ENCODE data around the gene ADAM19.

The ADAM19 gene

DNA sequence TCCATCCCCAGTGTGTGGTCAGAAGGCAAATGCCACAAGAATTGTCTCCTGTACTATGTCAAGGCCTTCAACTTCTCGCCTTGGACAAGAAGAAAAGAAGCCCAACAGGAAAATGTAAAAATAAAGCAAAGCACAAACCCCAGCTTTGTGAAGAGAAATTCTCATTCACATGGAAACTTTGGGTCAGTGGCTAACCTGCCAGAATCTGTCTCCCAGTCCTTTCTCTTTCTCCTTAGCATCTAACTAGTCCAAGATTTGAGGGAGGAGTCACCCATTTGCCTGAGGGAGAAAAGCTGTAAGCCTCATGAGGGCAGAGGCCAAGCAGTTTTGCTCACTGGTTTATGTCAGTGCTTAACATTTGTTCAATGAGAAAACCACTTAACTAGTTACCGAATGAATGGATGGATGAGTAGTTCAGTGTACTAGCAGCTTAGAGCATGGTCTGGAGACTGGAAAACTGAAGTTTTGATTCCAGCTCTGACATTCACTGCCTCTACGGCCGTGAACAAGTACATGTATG, 36.0 kb downstream of the ADAM19 start:
- H3K36me3 ChIP-seq (ENCODE audit: control insufficient read depth, insufficient read depth, low read length) = peaks cover 26% of the 10 kb centered on the region
- no peak overlapping the region for H3K4me3 ChIP-seq (ENCODE audit: low read depth, low read length)
- no peaks in the 10 kb centered on the region for H3K9me3 ChIP-seq (ENCODE audit: control insufficient read depth, insufficient read depth, low read depth, low read length)
- H3K4me1 ChIP-seq (ENCODE audit: control insufficient read depth, insufficient read depth, low read length) = peaks cover 15% of the 10 kb centered on the region; the same call in 1 of the 2 replicates
- H3K9ac ChIP-seq (ENCODE audit: low read length) = no peak overlapping the region
- H3K27ac ChIP-seq (ENCODE audit: low read depth, low read length) = no peak overlapping the region
- H3K27me3 ChIP-seq (ENCODE audit: control insufficient read depth, insufficient read depth, low read length) = no peaks in the 10 kb centered on the region

DNA sequence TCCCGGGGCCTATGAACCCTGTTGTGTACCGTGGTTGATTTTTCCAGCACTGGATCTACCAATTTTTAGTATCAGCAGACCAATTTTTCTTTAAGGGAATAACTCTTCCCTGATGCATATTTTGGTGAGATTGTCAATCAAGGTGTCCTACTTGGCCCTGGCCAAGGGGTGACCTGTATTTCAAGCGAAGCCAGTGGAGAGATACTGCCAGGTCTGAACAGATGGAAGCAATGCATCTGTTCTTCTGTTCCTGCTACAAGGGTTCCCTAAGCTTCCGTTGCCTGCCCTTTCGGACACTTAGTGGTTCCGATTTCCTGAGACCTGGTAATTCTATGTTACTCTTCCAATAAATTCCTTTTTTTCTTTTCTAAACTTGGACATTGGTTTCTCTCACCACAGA, 37.3 kb downstream of the ADAM19 start:
- H3K36me3 ChIP-seq (ENCODE audit: control insufficient read depth, insufficient read depth, low read length) = peaks cover 35% of the 10 kb centered on the region
- no peaks in the 10 kb centered on the region for H3K9me3 ChIP-seq (ENCODE audit: control insufficient read depth, insufficient read depth, low read depth, low read length)

DNA sequence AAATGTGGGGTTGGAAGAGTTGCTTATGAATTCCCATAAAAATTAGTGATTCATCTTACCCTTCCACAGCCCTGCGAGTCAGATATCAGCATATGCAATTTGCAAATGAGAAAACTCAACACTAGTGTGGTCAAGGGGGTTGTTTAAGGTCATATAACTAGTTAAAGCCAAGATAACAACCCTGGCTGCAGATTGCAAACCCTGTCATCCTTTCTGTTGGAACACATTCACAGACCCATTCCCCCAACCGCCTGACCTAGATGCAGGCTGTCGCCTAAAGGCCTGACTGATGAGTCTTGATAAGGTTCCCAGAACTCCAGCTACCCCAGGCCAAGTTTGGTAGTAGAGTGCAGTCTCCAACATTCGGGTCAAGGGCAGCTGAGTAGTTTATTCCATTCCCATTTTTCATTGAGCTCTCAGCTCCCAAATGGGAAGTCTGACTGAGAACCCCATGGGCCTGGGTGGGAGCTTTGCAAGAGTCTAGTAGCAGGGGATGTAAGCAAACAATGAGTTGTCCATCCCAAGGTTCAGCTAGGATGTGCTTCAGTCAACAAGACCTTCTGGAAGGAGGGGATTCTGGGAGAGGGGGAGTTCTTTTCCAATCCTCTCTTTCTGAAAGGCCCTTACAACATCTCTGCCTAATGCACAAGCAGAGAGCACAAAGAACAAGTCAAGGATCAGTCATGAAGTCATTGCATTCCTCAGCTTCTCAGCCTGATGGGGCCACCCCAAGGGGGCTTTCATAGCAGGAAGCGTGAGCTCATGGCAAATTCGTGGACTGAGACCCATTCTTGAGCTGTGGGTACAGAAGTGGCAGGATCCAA, 40.3 kb downstream of the ADAM19 start:
- Histone ChIP-seq H3K9ac (ENCODE audit: low read length) (no peak overlapping the region), H3K27ac (ENCODE audit: low read depth, low read length) (no peak overlapping the region), H3K4me3 (ENCODE audit: low read depth, low read length) (no peak overlapping the region), H3K27me3 (ENCODE audit: control insufficient read depth, insufficient read depth, low read length) (no peaks in the 10 kb centered on the region), H3K9me3 (ENCODE audit: control insufficient read depth, insufficient read depth, low read depth, low read length) (no peaks in the 10 kb centered on the region), H3K36me3 (ENCODE audit: control insufficient read depth, insufficient read depth, low read length) (peaks cover 54% of the 10 kb centered on the region), H3K4me1 (ENCODE audit: control insufficient read depth, insufficient read depth, low read length) (no peaks in the 10 kb centered on the region; the same call in 1 of the 2 replicates)

More for the DNA sequence above, 37.3 kb downstream of the ADAM19 start:
- H3K27ac ChIP-seq (ENCODE audit: low read depth, low read length) = no peak overlapping the region
- no peak overlapping the region for H3K4me3 ChIP-seq (ENCODE audit: low read depth, low read length)
- peaks cover 15% of the 10 kb centered on the region; the same call in 1 of the 2 replicates for H3K4me1 ChIP-seq (ENCODE audit: control insufficient read depth, insufficient read depth, low read length)
- H3K27me3 ChIP-seq (ENCODE audit: control insufficient read depth, insufficient read depth, low read length) = no peaks in the 10 kb centered on the region
- H3K9ac ChIP-seq (ENCODE audit: low read length) = no peak overlapping the region

DNA sequence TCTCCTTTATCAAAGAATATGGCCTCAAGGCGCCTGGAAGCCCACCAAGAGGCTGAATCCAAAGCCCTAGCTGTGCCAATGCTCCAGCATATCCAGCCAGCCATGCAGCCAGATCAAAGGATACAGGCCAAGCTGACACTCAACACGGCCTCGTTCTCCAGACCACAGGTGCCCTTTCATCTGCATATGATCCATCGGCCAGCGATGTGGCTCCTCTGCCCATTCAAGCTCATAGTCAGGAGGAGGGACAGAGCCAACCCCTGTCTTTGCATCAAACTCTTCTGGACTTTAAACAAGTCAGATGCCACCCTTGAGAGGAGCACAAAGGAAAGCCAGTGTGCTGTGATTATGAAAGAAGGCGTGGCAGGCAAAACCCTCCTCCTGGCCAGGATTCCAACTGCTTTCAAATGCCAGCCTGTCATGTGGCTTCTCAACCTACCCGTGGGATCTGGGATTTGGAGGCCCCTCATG, 42.5 kb downstream of the ADAM19 start:
- H3K9ac ChIP-seq (ENCODE audit: low read length) = no peak overlapping the region
- no peak overlapping the region for H3K27ac ChIP-seq (ENCODE audit: low read depth, low read length)
- H3K4me1 ChIP-seq (ENCODE audit: control insufficient read depth, insufficient read depth, low read length) = peaks cover 5% of the 10 kb centered on the region; the same call in 1 of the 2 replicates
- H3K4me3 ChIP-seq (ENCODE audit: low read depth, low read length) = no peak overlapping the region
- no peaks in the 10 kb centered on the region for H3K9me3 ChIP-seq (ENCODE audit: control insufficient read depth, insufficient read depth, low read depth, low read length)
- H3K27me3 ChIP-seq (ENCODE audit: control insufficient read depth, insufficient read depth, low read length) = no peaks in the 10 kb centered on the region
- peaks cover 70% of the 10 kb centered on the region for H3K36me3 ChIP-seq (ENCODE audit: control insufficient read depth, insufficient read depth, low read length)

DNA sequence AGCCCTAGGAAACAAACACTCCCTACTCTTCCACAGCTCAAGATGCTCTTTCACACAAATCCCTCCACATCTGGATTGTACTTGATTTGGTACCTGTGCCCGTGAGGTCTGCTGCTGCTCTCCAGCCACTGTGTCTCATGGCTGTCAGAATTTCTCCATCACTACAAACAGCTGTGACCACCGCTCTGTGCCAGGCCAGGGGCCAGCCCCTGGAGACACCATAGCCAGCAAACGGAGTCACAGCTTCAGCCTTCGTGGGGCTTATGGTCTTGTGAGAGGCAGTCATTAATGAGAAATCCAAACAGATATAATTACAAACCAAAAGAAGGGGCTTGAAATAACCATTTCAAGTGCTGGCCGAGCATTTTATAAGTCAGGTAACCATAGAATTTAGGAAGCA, 43.6 kb downstream of the ADAM19 start:
- Histone ChIP-seq H3K4me3 (ENCODE audit: low read depth, low read length) (no peak overlapping the region), H3K9ac (ENCODE audit: low read length) (no peak overlapping the region), H3K36me3 (ENCODE audit: control insufficient read depth, insufficient read depth, low read length) (peaks cover 65% of the 10 kb centered on the region), H3K9me3 (ENCODE audit: control insufficient read depth, insufficient read depth, low read depth, low read length) (no peaks in the 10 kb centered on the region), H3K27me3 (ENCODE audit: control insufficient read depth, insufficient read depth, low read length) (no peaks in the 10 kb centered on the region), H3K4me1 (ENCODE audit: control insufficient read depth, insufficient read depth, low read length) (peaks cover 8% of the 10 kb centered on the region; the same call in 1 of the 2 replicates), H3K27ac (ENCODE audit: low read depth, low read length) (no peak overlapping the region)

DNA sequence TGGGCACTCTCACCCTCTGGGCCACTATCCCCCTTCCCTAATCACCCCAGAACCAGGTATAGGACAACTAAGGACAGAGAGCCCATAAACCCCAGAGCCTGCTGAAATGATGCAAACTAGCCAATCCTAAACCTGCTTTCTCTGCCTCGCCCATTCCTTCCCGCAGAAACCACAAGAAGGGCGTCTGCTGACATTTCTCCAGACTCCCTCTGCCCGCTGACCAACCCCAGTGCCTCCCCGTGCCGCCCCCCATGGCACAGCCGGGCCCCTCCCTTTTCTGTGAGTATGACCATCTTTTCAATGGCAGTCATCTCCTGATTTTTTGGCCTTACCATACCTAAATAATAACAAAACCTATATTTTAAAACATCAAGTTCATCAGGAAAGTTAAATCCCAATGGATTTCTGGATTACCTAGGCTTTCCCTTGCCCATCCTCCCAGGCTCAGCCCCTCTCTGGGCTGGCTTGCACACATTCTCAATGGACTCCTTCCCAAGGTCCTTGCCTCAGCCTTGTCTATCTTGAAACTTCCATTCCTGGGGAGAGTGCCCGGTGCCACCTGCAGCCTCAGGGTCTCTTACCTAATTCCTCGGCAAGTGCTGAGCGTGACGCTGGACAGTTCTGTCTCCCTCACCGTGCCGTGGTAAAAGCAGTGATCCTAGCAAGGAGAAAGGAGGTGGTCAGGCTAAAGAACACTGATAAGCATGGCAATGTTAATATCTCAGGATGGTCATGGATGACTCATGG, 45.2 kb downstream of the ADAM19 start:
- Histone ChIP-seq H3K36me3 (ENCODE audit: control insufficient read depth, insufficient read depth, low read length) (peaks cover 55% of the 10 kb centered on the region), H3K9ac (ENCODE audit: low read length) (no peak overlapping the region), H3K4me1 (ENCODE audit: control insufficient read depth, insufficient read depth, low read length) (peaks cover 8% of the 10 kb centered on the region; the same call in 1 of the 2 replicates), H3K27me3 (ENCODE audit: control insufficient read depth, insufficient read depth, low read length) (no peaks in the 10 kb centered on the region), H3K27ac (ENCODE audit: low read depth, low read length) (no peak overlapping the region), H3K4me3 (ENCODE audit: low read depth, low read length) (no peak overlapping the region), H3K9me3 (ENCODE audit: control insufficient read depth, insufficient read depth, low read depth, low read length) (no peaks in the 10 kb centered on the region)

DNA sequence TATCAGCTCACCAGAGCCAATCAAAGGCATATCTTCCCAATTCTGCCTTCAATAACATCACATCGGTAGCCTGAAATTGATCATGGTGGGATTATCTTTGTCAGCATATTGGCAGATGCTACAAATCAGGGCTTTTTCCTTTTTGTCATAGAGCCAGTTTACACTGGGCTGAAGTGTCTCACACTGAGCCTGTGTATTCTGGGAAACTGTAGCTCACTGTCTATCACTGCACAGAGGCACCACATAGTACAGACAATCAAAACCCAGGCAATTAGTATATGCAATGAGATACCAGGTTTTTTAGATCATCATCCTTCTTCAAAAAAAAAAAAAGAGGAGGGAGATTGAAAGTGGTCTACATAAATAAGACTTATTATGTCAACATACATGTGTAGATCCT, 46.6 kb downstream of the ADAM19 start:
- 0 out of 2 replicates have a peak, but pooled peaks cover 8% of the 10 kb centered on the region for H3K4me1 ChIP-seq (ENCODE audit: control insufficient read depth, insufficient read depth, low read length)
- H3K4me3 ChIP-seq (ENCODE audit: low read depth, low read length) = no peak overlapping the region
- no peaks in the 10 kb centered on the region for H3K9me3 ChIP-seq (ENCODE audit: control insufficient read depth, insufficient read depth, low read depth, low read length)
- no peak overlapping the region for H3K27ac ChIP-seq (ENCODE audit: low read depth, low read length)
- H3K9ac ChIP-seq (ENCODE audit: low read length) = no peak overlapping the region
- peaks cover 46% of the 10 kb centered on the region for H3K36me3 ChIP-seq (ENCODE audit: control insufficient read depth, insufficient read depth, low read length)
- no peaks in the 10 kb centered on the region for H3K27me3 ChIP-seq (ENCODE audit: control insufficient read depth, insufficient read depth, low read length)

DNA sequence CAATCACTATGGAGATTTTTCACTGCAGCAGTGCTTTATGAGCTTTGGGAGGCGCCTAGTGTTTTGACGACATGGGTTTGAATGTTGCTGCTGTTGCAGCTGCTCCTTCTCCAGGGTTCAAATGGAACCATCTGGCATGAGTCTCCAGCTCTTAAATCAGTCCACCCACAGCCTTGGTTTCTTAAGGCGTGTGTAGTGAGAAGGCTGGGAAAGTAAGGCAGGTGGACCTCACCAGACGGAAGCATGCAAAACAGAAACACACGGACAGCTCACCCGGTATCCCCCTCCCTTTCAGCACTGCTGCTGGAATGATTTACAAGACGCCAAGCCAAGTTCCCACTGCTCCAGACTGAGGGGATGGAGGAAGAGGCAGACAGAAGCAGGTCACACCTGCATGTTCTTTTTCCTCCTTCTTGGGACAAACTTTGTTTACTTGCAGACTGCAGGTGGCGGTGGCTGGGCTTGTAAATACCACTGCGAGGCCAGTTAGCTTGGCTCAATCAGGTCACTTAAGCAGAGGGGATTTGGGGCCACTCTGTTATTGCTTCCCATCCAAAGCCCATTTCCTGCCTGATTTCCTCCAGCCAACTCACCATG, 47.4 kb downstream of the ADAM19 start:
- Histone ChIP-seq H3K4me1 (ENCODE audit: control insufficient read depth, insufficient read depth, low read length) (0 out of 2 replicates have a peak, but pooled peaks cover 8% of the 10 kb centered on the region), H3K4me3 (ENCODE audit: low read depth, low read length) (no peak overlapping the region), H3K9ac (ENCODE audit: low read length) (no peak overlapping the region), H3K36me3 (ENCODE audit: control insufficient read depth, insufficient read depth, low read length) (peaks cover 41% of the 10 kb centered on the region), H3K27ac (ENCODE audit: low read depth, low read length) (no peak overlapping the region), H3K9me3 (ENCODE audit: control insufficient read depth, insufficient read depth, low read depth, low read length) (no peaks in the 10 kb centered on the region), H3K27me3 (ENCODE audit: control insufficient read depth, insufficient read depth, low read length) (no peaks in the 10 kb centered on the region)

DNA sequence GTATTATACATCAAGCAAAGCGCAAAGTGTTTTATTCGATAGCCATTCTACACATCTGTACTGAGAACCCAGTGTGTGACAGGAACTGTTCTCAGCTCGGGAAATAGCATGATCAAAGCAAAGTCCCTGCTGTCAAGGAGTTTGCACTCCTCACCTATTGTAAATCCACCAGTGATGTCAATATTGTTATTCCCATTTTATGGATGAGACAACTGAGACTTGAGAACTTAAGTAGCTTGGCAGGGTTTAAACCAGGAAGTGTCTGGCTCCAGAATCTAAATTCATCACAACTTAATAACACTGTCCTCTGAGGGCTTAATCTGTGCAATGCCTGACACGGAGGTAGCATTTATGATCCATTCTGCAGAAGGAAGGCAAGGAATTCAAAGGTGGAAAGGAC, 50.7 kb downstream of the ADAM19 start:
- no peaks in the 10 kb centered on the region for H3K27me3 ChIP-seq (ENCODE audit: control insufficient read depth, insufficient read depth, low read length)
- H3K4me1 ChIP-seq (ENCODE audit: control insufficient read depth, insufficient read depth, low read length) = 0 out of 2 replicates have a peak, but pooled peaks cover 8% of the 10 kb centered on the region
- H3K9me3 ChIP-seq (ENCODE audit: control insufficient read depth, insufficient read depth, low read depth, low read length) = no peaks in the 10 kb centered on the region
- H3K27ac ChIP-seq (ENCODE audit: low read depth, low read length) = no peak overlapping the region
- no peak overlapping the region for H3K4me3 ChIP-seq (ENCODE audit: low read depth, low read length)
- no peak overlapping the region for H3K9ac ChIP-seq (ENCODE audit: low read length)
- peaks cover 27% of the 10 kb centered on the region for H3K36me3 ChIP-seq (ENCODE audit: control insufficient read depth, insufficient read depth, low read length)

DNA sequence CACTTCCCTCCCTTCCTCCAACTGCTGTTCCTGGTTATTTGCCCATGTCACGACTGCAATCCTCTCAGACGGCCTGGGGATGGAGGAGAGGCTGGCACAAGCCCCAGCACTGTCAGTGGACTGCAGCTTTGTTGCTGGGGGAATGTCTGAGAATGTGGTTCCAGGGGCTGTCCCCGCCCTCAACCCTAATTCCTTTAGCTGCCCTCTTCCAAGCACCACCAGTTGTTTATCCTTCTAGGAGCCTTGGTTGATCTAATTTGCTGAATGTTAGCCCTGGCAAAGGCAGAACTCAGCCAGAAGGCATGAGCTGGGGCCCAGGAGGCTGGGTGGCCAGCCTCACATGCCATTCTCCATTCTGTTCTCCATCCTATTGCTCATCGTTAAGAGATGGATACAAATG, 51.6 kb downstream of the ADAM19 start:
- Histone ChIP-seq H3K9ac (ENCODE audit: low read length) (no peak overlapping the region), H3K27ac (ENCODE audit: low read depth, low read length) (no peak overlapping the region), H3K27me3 (ENCODE audit: control insufficient read depth, insufficient read depth, low read length) (no peaks in the 10 kb centered on the region), H3K9me3 (ENCODE audit: control insufficient read depth, insufficient read depth, low read depth, low read length) (no peaks in the 10 kb centered on the region), H3K4me3 (ENCODE audit: low read depth, low read length) (no peak overlapping the region), H3K4me1 (ENCODE audit: control insufficient read depth, insufficient read depth, low read length) (0 out of 2 replicates have a peak, but pooled peaks cover 8% of the 10 kb centered on the region), H3K36me3 (ENCODE audit: control insufficient read depth, insufficient read depth, low read length) (peaks cover 26% of the 10 kb centered on the region; the same call in 1 of the 2 replicates)

Measured in HUES6 (cell line).